CD4-positive, alpha-beta T cell treated with Interferon alpha-2 for 1 hour (primary cell): ENCODE data around the gene TUBGCP6.
"Not testable (repeated sequence)": the region's sequence is repeated elsewhere in the genome, so short reads cannot be mapped to it uniquely, and the experiment has no call there.

Source experiments
- DNase-seq, 2 donors: peaks; one replicate each; pipeline ENCODE4 v3.0.0-alpha.2; 2020 to 2022

TUBGCP6 gene

GRCh38 chr22:50209893-50210292 lies 34.9 kb downstream of the TUBGCP6 start:
- DNase-seq = peak; percentile 68 to 78

GRCh38 chr22:50208939-50209892 lies 35.6 kb downstream of the TUBGCP6 start:
- no peak for DNase-seq

- DNase-seq = no peak
Observed at GRCh38 chr22:50208430-50208938, 36.3 kb downstream of the TUBGCP6 start.

GRCh38 chr22:50207383-50208140 lies 37.3 kb downstream of the TUBGCP6 start:
- no peak for DNase-seq

GRCh38 chr22:50206599-50206998 lies 38.2 kb downstream of the TUBGCP6 start:
- DNase-seq = no peak

- no peak for DNase-seq
Observed at GRCh38 chr22:50205781-50206569, 38.8 kb downstream of the TUBGCP6 start.

- not testable (repeated sequence) for DNase-seq
Observed at GRCh38 chr22:50204998-50205397, 39.8 kb downstream of the TUBGCP6 start.

- DNase-seq = no peak
Observed at GRCh38 chr22:50204571-50204970, 40.3 kb downstream of the TUBGCP6 start.

GRCh38 chr22:50203288-50203687 lies 41.5 kb downstream of the TUBGCP6 start:
- DNase-seq = no peak

GRCh38 chr22:50202130-50202666 lies 42.6 kb downstream of the TUBGCP6 start:
- DNase-seq = no peak

- no peak for DNase-seq
Observed at GRCh38 chr22:50201191-50202129, 43.4 kb downstream of the TUBGCP6 start.

GRCh38 chr22:50200461-50201190 lies 44.2 kb downstream of the TUBGCP6 start, which contains the start of gene SELENOO:
SELENOO (plus strand) TSS chr22:50201011; CDS start chr22:50201037, 26 bp downstream.
- peak; percentile 90 to 94 for DNase-seq

GRCh38 chr22:50199829-50200460 lies 44.9 kb downstream of the TUBGCP6 start:
- no peak for DNase-seq

GRCh38 chr22:50199251-50199721 lies 45.5 kb downstream of the TUBGCP6 start:
- no peak for DNase-seq

GRCh38 chr22:50198624-50199017 lies 46.2 kb downstream of the TUBGCP6 start:
- DNase-seq = no peak

- DNase-seq = no peak
Observed at GRCh38 chr22:50197856-50198623, 46.8 kb downstream of the TUBGCP6 start.

GRCh38 chr22:50197000-50197800 lies 47.6 kb downstream of the TUBGCP6 start:
- DNase-seq = no peak

GRCh38 chr22:50196256-50196655 lies 48.6 kb downstream of the TUBGCP6 start:
- DNase-seq = no peak
